Sciatic nerve (tissue), 2 donors: ENCODE measurements around the gene SGK1. TPM values are rescaled to one million over a fixed set of nuclear protein-coding genes. Genes with fewer than 3 reads are reported as not detected.

Experiments used
- ATAC-seq: fragments of 200-7000 bp; cut with Tn5 transposase; one replicate; pipeline ENCODE4 v1.9.1; 2020; ENCODE audit warnings: mild to moderate bottlenecking, moderate library complexity
- DNase-seq: peaks from one replicate; pipeline ENCODE4 v3.0.0-alpha.2; 2020; ENCODE audit warnings: low spot score
- intact Hi-C: fragments of 100-400 bp; cut with DNase I; formaldehyde crosslinking; loops from one replicate; pipeline ENCODE4 v1.14.2; 2022
- total RNA-seq: library from RNA; stranded (reverse); fragmentation: NEBNext Ultra II Directional; extraction: Animal tissue kit (Norgen Biotek cat#: 25700); gene quantifications from one replicate; pipeline ENCODE4 v1.2.1, GENCODE V29; 2021
- donor health status: DM: no; HTN: no; CAD: no.
- donor health status: DM: no; HTN: no; CAD: no.

Gene SGK1
- total RNA-seq, 1 donor from 2014 or later: 215 TPM

- DNase-seq: no peak
- no peak for ATAC-seq
- intact Hi-C loops: no loop called here
These were observed 198.4 kb downstream of the SGK1 start for GRCh38 chr6:134119486-134119885.
